ENCODE results near the gene CAP1. TPM values are rescaled to one million over a fixed set of nuclear protein-coding genes. Genes with fewer than 3 reads are reported as not detected.

The CAP1 gene
- total and polyA plus RNA-seq, 9 of the 15 experiments (the other 6 are each of a cell fraction or from before 2014, with no cell fraction given) = 230 to 658 (median 281) TPM

DNA sequence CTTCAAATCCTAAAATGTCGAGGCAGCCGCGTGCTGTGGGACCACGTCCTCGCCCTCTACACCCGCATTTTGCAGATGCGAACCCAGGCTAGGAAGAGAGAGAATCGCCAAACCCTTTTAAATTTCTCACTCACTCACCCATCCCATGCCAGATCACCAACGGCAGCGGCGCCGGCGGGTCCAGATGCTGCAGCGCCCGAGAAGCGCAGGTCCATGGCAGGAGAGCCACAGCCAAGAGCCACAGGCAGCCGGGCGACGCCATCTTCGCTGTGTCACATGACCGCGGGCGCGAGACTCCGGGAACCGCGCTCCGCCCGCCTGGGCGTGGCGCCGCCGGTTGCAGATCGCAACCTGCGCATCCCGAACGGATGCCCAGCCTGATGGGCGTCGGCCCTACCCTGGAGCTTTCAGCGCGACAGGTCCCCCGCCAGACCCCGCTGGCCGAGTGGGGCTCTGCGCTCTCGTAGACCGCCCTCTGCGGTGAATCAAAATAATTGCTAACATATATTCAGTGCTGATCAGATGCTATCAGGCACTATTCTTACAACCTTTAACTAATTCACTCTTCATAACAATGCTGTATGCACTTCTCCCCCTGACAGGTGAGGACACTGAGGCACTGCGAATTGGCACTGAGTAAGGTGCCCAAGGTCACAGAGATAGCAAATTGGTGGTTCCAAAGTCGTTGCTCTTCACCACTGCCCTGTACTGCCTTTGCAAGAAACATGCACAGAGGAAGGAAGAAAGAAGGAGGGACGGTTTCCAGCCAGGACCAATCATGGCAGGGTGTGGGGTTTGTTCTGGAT lies 56.7 kb downstream of the CAP1 start, which contains the start of gene PPT1 (continued):
- TF ChIP-seq, protein P1, sequence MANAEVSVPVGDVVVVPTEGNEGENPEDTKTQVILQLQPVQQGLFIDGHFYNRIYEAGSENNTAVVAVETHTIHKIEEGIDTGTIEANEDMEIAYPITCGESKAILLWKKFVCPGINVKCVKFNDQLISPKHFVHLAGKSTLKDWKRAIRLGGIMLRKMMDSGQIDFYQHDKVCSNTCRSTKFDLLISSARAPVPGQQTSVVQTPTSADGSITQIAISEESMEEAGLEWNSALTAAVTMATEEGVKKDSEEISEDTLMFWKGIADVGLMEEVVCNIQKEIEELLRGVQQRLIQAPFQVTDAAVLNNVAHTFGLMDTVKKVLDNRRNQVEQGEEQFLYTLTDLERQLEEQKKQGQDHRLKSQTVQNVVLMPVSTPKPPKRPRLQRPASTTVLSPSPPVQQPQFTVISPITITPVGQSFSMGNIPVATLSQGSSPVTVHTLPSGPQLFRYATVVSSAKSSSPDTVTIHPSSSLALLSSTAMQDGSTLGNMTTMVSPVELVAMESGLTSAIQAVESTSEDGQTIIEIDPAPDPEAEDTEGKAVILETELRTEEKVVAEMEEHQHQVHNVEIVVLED (CRISPR knock-in tag; IDR thresholded peaks at IDR 0.05) = peak; percentile 52
- TF ChIP-seq LCOR (CRISPR knock-in tag; IDR thresholded peaks at IDR 0.05) = peak; percentile 99
- TF ChIP-seq, protein P2, sequence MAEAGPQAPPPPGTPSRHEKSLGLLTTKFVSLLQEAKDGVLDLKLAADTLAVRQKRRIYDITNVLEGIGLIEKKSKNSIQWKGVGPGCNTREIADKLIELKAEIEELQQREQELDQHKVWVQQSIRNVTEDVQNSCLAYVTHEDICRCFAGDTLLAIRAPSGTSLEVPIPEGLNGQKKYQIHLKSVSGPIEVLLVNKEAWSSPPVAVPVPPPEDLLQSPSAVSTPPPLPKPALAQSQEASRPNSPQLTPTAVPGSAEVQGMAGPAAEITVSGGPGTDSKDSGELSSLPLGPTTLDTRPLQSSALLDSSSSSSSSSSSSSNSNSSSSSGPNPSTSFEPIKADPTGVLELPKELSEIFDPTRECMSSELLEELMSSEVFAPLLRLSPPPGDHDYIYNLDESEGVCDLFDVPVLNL (CRISPR knock-in tag; IDR thresholded peaks at IDR 0.05; ENCODE audit: low read depth) = peak; percentile 82
- TF ChIP-seq NEUROD1 (IDR thresholded peaks at IDR 0.05; ENCODE audit: borderline replicate concordance, low read depth, low read length, partially characterized antibody) = no peak
- TF ChIP-seq ZNF165 (CRISPR knock-in tag; IDR thresholded peaks at IDR 0.05; ENCODE audit: borderline replicate concordance) = no peak
- peak; percentile 68; the same call in 1 of the 2 replicates for TF ChIP-seq RUNX1 (IDR thresholded peaks at IDR 0.05; ENCODE audit: low read depth)
- TF ChIP-seq JUND (IDR thresholded peaks at IDR 0.05; ENCODE audit: borderline replicate concordance, low read depth, low read length) = 0 out of 2 replicates have a peak, but pooled peaks have one; percentile 23
- TF ChIP-seq JUND (tag; IDR thresholded peaks at IDR 0.05; ENCODE audit: borderline replicate concordance, low read depth, low read length) = no peak; the same call in 2 of the 3 replicates
- TF ChIP-seq, protein P3, sequence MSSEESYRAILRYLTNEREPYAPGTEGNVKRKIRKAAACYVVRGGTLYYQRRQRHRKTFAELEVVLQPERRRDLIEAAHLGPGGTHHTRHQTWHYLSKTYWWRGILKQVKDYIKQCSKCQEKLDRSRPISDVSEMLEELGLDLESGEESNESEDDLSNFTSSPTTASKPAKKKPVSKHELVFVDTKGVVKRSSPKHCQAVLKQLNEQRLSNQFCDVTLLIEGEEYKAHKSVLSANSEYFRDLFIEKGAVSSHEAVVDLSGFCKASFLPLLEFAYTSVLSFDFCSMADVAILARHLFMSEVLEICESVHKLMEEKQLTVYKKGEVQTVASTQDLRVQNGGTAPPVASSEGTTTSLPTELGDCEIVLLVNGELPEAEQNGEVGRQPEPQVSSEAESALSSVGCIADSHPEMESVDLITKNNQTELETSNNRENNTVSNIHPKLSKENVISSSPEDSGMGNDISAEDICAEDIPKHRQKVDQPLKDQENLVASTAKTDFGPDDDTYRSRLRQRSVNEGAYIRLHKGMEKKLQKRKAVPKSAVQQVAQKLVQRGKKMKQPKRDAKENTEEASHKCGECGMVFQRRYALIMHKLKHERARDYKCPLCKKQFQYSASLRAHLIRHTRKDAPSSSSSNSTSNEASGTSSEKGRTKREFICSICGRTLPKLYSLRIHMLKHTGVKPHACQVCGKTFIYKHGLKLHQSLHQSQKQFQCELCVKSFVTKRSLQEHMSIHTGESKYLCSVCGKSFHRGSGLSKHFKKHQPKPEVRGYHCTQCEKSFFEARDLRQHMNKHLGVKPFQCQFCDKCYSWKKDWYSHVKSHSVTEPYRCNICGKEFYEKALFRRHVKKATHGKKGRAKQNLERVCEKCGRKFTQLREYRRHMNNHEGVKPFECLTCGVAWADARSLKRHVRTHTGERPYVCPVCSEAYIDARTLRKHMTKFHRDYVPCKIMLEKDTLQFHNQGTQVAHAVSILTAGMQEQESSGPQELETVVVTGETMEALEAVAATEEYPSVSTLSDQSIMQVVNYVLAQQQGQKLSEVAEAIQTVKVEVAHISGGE (CRISPR knock-in tag; IDR thresholded peaks at IDR 0.05) = peak in 1 of 3 experiments; percentile 59; a peak in 1 of 6 replicates
- no peak for TF ChIP-seq GATAD2B (IDR thresholded peaks at IDR 0.05; ENCODE audit: borderline replicate concordance)
- TF ChIP-seq CCNT2 (IDR thresholded peaks at IDR 0.05; ENCODE audit: borderline replicate concordance, extremely low read depth, insufficient read length, low read depth, low read length) = peak; percentile 89
- no peak for TF ChIP-seq RBM25 (IDR thresholded peaks at IDR 0.05; ENCODE audit: low read depth, low read length, severe bottlenecking)
- TF ChIP-seq, protein P4, sequence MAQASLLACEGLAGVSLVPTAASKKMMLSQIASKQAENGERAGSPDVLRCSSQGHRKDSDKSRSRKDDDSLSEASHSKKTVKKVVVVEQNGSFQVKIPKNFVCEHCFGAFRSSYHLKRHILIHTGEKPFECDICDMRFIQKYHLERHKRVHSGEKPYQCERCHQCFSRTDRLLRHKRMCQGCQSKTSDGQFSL (CRISPR knock-in tag; IDR thresholded peaks at IDR 0.05) = peak; percentile 79
- TF ChIP-seq, protein P4 (tag; IDR thresholded peaks at IDR 0.05) = no peak
- no peak; the same call in none of the 2 replicates for TF ChIP-seq CEBPG (CRISPR knock-in tag; IDR thresholded peaks at IDR 0.05)
- TF ChIP-seq CEBPG (tag; conservative IDR thresholded peaks at IDR 0.05 in 1 of 2, IDR thresholded peaks at IDR 0.05 in 1 of 2) = no peak
- TF ChIP-seq ZFPM2 (CRISPR knock-in tag; IDR thresholded peaks at IDR 0.05) = no peak
